ENCODE results near the gene SPCS2. TPM values are rescaled to one million over a fixed set of nuclear protein-coding genes. Genes with fewer than 3 reads are reported as not detected.
A peak's percentile ranks its signal among the peaks of the same experiment; 100 is the strongest.

Gene SPCS2
- total and polyA plus RNA-seq, 8 donors: 160 to 231 (median 174) TPM

DNA sequence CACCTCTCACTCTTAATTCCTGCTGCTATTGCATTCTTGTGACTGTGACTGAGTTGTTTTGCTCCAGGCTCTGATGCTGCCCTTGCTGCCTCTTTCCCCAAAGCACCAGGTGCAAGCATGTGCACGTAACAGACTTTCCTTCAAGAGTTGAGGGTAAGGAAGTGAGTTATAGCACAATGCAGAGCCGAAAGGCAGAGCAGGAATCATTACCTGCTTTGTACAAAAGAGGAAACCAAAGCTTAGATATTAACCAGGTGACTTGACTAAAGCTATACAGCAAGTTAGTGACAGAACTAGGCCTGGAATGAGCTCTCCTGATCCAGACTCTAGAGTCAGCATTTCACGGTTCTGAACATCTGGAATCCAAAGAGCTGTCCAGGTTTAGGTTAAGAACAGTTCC, 73.2 kb downstream of the SPCS2 start:
- H3K9me3 ChIP-seq: no peaks in the 10 kb centered on the region
- TF ChIP-seq CTCF (IDR thresholded peaks at IDR 0.05): no peak
- H3K36me3 ChIP-seq: no peaks in the 10 kb centered on the region
- H3K27ac ChIP-seq: no peak overlapping the region
- DNase-seq (no peak), ATAC-seq (no peak)
- no peak overlapping the region for H3K4me3 ChIP-seq
- H3K4me1 ChIP-seq: no peaks in the 10 kb centered on the region
- intact Hi-C loops (cut with DNase I): no loop called here
- no peaks in the 10 kb centered on the region for H3K27me3 ChIP-seq

DNA sequence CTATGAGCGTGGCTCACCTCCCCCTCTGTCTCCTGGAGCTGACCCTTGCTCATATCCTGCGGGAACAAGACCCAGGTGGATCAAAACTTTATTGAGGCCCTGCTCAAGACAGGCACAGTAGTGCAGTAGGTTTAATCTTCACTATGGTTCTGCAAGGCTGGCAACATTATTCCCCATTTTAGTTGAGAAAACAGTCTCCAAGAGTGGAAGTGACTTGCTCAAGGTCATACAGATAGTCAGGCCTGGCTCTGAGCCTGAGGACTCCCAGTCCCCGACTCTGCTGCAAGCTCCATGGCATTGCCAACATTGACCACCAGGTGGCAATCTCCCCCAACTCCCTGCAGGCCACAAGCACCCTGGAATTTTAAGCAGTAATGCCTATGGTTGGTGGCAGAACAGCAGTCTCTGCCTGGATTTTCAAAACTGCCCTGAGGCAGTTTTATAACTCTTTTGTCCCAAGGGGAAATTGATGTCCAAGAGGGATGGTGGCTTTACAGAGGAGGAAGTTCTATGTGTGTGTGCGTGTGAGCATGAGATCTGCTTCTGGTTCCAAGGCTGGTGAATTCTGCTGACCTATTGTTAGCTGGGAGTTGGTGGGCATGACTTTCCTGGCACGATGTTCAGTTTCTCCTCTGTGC, 73.8 kb downstream of the SPCS2 start:
- Histone ChIP-seq H3K27me3 (no peaks in the 10 kb centered on the region), H3K4me1 (no peaks in the 10 kb centered on the region), H3K36me3 (no peaks in the 10 kb centered on the region), H3K27ac (no peak overlapping the region), H3K9me3 (no peaks in the 10 kb centered on the region), H3K4me3 (no peak overlapping the region)
- intact Hi-C loops (cut with DNase I): no loop called here
- peak; percentile 40 to 84 (median 76) for DNase-seq
- peak; percentile 99 for ATAC-seq
- TF ChIP-seq CTCF (IDR thresholded peaks at IDR 0.05): peak; percentile 97 to 99

GRCh38 chr11:75023446-75024067, 74.5 kb downstream of the SPCS2 start:
- H3K27me3 ChIP-seq: no peaks in the 10 kb centered on the region
- ATAC-seq (peak; percentile 12), DNase-seq (no peak)
- no peaks in the 10 kb centered on the region for H3K4me1 ChIP-seq
- no peak overlapping the region for H3K27ac ChIP-seq
- no peak overlapping the region for H3K4me3 ChIP-seq
- intact Hi-C loops (cut with DNase I): no loop called here
- TF ChIP-seq CTCF (IDR thresholded peaks at IDR 0.05): no peak
- H3K36me3 ChIP-seq: no peaks in the 10 kb centered on the region
- no peaks in the 10 kb centered on the region for H3K9me3 ChIP-seq

DNA sequence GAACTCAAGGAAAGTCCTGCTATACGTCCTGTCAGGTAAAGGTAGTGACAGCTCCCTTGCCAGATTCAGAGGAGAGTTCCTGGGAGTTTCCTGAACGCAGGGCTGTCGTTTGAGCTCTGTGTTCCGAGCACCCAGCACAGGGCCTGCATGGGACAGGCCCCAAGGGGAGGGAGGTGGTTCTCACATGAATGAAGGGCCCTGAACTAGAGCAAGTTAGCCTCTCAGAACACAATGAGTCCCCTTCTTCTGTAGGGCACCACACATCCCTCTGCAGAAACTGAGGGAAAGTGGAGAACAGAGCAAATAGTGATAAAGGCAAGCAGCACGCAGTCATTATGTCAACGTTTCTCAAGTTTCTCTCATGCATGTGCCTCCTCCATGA, 75.0 kb downstream of the SPCS2 start:
- ATAC-seq (no peak), DNase-seq (no peak)
- H3K4me1 ChIP-seq: no peaks in the 10 kb centered on the region
- no peaks in the 10 kb centered on the region for H3K36me3 ChIP-seq
- no peaks in the 10 kb centered on the region for H3K9me3 ChIP-seq
- H3K27me3 ChIP-seq: no peaks in the 10 kb centered on the region
- no peak overlapping the region for H3K27ac ChIP-seq
- H3K4me3 ChIP-seq: no peak overlapping the region
- no peak for TF ChIP-seq CTCF (IDR thresholded peaks at IDR 0.05)
- intact Hi-C loops (cut with DNase I): no loop called here

GRCh38 chr11:75024764-75025211, 75.7 kb downstream of the SPCS2 start:
- no peak for ATAC-seq
- no peaks in the 10 kb centered on the region for H3K27me3 ChIP-seq
- no peak overlapping the region for H3K4me3 ChIP-seq
- TF ChIP-seq CTCF (IDR thresholded peaks at IDR 0.05): no peak
- H3K4me1 ChIP-seq: no peaks in the 10 kb centered on the region
- H3K9me3 ChIP-seq: no peaks in the 10 kb centered on the region
- no peak for DNase-seq
- intact Hi-C loops (cut with DNase I): loop anchor here in 1 of 2 donors (5.0 kb wide), 1 partner anchor 223 kb away; no protein-coding TSS in a partner anchor
- H3K27ac ChIP-seq: no peak overlapping the region
- no peaks in the 10 kb centered on the region for H3K36me3 ChIP-seq

Measured in left lung (tissue), 10 donors.